GM23338 (cell line): ENCODE results near the gene RAET1G. TPM values are rescaled to one million over a fixed set of nuclear protein-coding genes. Genes with fewer than 3 reads are reported as not detected.

Source experiments
- ATAC-seq: fragments of 200-7000 bp; cut with Tn5 transposase; 3 replicates; pipeline ENCODE4 v1.9.1; 2020
- DNase-seq: peaks from one replicate; pipeline ENCODE4 v3.0.0-alpha.2; 2015; ENCODE audit warnings: low spot score
- H2AFZ ChIP-seq: fragments of 200-600 bp; sonication (generic); 2 replicates; pipeline ENCODE4 v1.8.0; 2016; ENCODE audit warnings: antibody characterized with exemption, mild to moderate bottlenecking, moderate library complexity
- H3F3A ChIP-seq: fragments of 200-600 bp; sonication (generic); replicated peaks from 2 replicates; pipeline ENCODE4 v1.8.0; 2017; ENCODE audit warnings: antibody characterized with exemption, mixed run types, low read depth
- H3K27ac ChIP-seq: fragments of 200-600 bp; sonication (generic); 2 replicates; pipeline ENCODE4 v1.6.1; 2016; ENCODE audit warnings: low read depth
- H3K27me3 ChIP-seq: fragments of 200-600 bp; sonication (generic); 2 replicates; pipeline ENCODE4 v1.8.0; 2016; ENCODE audit warnings: mild to moderate bottlenecking, mixed run types, moderate library complexity; ENCODE audit not compliant: insufficient read depth
- H3K36me3 ChIP-seq: fragments of 200-600 bp; sonication (generic); 2 replicates; pipeline ENCODE4 v1.8.0; 2016; ENCODE audit warnings: mild to moderate bottlenecking; ENCODE audit not compliant: insufficient read depth
- H3K4me1 ChIP-seq: fragments of 200-600 bp; sonication (generic); 2 replicates; pipeline ENCODE4 v1.8.0; 2016; ENCODE audit warnings: mild to moderate bottlenecking, moderate library complexity; ENCODE audit not compliant: insufficient read depth
- H3K4me2 ChIP-seq: fragments of 200-600 bp; sonication (generic); 2 replicates; pipeline ENCODE4 v1.7.1; 2017; ENCODE audit warnings: mixed run types
- H3K4me3 ChIP-seq: fragments of 200-600 bp; sonication (generic); 2 replicates; pipeline ENCODE4 v1.6.1; 2016; ENCODE audit warnings: mixed run types
- H3K79me2 ChIP-seq: fragments of 200-600 bp; sonication (generic); replicated peaks from 2 replicates; pipeline ENCODE4 v1.8.0; 2017; ENCODE audit warnings: mild to moderate bottlenecking; ENCODE audit not compliant: insufficient read depth
- H3K9me2 ChIP-seq: fragments of 200-600 bp; sonication (generic); 2 replicates; pipeline ENCODE4 v1.8.0; 2017; ENCODE audit not compliant: insufficient read depth
- H4K20me1 ChIP-seq: fragments of 200-600 bp; sonication (generic); replicated peaks from 2 replicates; pipeline ENCODE4 v1.8.0; 2017; ENCODE audit warnings: mild to moderate bottlenecking; ENCODE audit not compliant: insufficient read depth
- H3K27ac Mint-ChIP-seq: 2 replicates; pipeline ENCODE4 v1.8.0; 2020; ENCODE audit warnings: inconsistent platforms, mild to moderate bottlenecking, moderate library complexity, mixed read lengths
- H3K27me3 Mint-ChIP-seq: 3 replicates; pipeline ENCODE4 v1.8.0; 2022; ENCODE audit warnings: low read depth, mild to moderate bottlenecking, moderate library complexity, mixed read lengths, inconsistent platforms; ENCODE audit not compliant: insufficient read depth, poor library complexity
- H3K36me3 Mint-ChIP-seq: 3 replicates; pipeline ENCODE4 v1.8.0; 2021; ENCODE audit warnings: low read depth, mild to moderate bottlenecking, inconsistent platforms, moderate library complexity, mixed read lengths
- H3K4me1 Mint-ChIP-seq: 3 replicates; pipeline ENCODE4 v1.8.0; 2020; ENCODE audit warnings: mild to moderate bottlenecking, inconsistent platforms, mixed read lengths
- H3K4me3 Mint-ChIP-seq: 3 replicates; pipeline ENCODE4 v1.8.0; 2021; ENCODE audit warnings: moderate library complexity, mild to moderate bottlenecking, inconsistent platforms, mixed read lengths
- H3K9me3 Mint-ChIP-seq: 3 replicates; pipeline ENCODE4 v1.8.0; 2020; ENCODE audit warnings: moderate library complexity, mild to moderate bottlenecking, inconsistent platforms, mixed read lengths
- CREB1 ChIP-seq: fragments of 250-450 bp; sonication (Bioruptor Pico); IDR thresholded peaks from 2 replicates; pipeline ENCODE4 v1.5.0; 2020; ENCODE audit warnings: low read depth, mild to moderate bottlenecking, moderate library complexity
- EZH2 ChIP-seq: fragments of 200-600 bp; sonication (generic); IDR thresholded peaks from one replicate; pipeline ENCODE4 v1.8.0; 2017; ENCODE audit warnings: antibody characterized with exemption, mild to moderate bottlenecking, low read depth; ENCODE audit not compliant: unreplicated experiment
- EZH2phosphoT487 ChIP-seq: fragments of 200-600 bp; sonication (generic); IDR thresholded peaks from one replicate; pipeline ENCODE4 v1.8.1; 2018; ENCODE audit warnings: antibody characterized with exemption; ENCODE audit not compliant: unreplicated experiment
- JUNB ChIP-seq: IDR thresholded peaks from one replicate; pipeline ENCODE4 v1.6.1; 2016; ENCODE audit warnings: antibody characterized with exemption; ENCODE audit not compliant: unreplicated experiment
- NANOG ChIP-seq: IDR thresholded peaks from 2 replicates; pipeline ENCODE4 v1.6.1; 2016; ENCODE audit warnings: antibody characterized with exemption, borderline replicate concordance
- POLR2AphosphoS5 ChIP-seq: IDR thresholded peaks from 2 replicates; pipeline ENCODE4 v1.6.1; 2016; ENCODE audit warnings: antibody characterized with exemption, low read depth
- STAT1 ChIP-seq: IDR thresholded peaks from one replicate; pipeline ENCODE4 v1.6.1; 2016; ENCODE audit warnings: antibody characterized with exemption; ENCODE audit not compliant: unreplicated experiment
- ZNF114 ChIP-seq: fragments of 250-450 bp; sonication (Bioruptor Pico); IDR thresholded peaks from 2 replicates; pipeline ENCODE4 v1.5.0; 2020; ENCODE audit warnings: mild to moderate bottlenecking, moderate library complexity
- ZNF331 ChIP-seq: fragments of 250-450 bp; sonication (Bioruptor Pico); IDR thresholded peaks from 2 replicates; pipeline ENCODE4 v1.5.0; 2020; ENCODE audit warnings: low read depth, mild to moderate bottlenecking, moderate library complexity
- polyA plus RNA-seq: library from polyadenylated mRNA; unstranded; fragments of >200 nt; fragmentation: Nextera tagmentation; extraction: Ambion mirVana; gene quantifications from 2 replicates; pipeline ENCODE4 v1.2.1, GENCODE V29; 2016
- total RNA-seq: library from RNA; depleted of rRNA; stranded (reverse); fragments of >200 nt; shearing (Covaris generic); gene quantifications from 2 replicates; pipeline ENCODE4 v1.2.3, GENCODE V29; 2014
- TF ChIP-seq, protein P1 (sequence below): IDR thresholded peaks from one replicate; pipeline ENCODE4 v1.6.1; 2018; ENCODE audit warnings: antibody characterized with exemption; ENCODE audit not compliant: unreplicated experiment
- TF ChIP-seq, protein P2 (sequence below), 2 experiments: fragments of 200-600 bp in 1 of 2; sonication (generic) in 1 of 2; conservative IDR thresholded peaks; 2 replicates each; pipeline versions ENCODE4 v1.5.1 to v1.6.1; 2016 to 2017; ENCODE audit warnings: antibody characterized with exemption in 2 of 2, low read depth in 2 of 2, mild to moderate bottlenecking in 2 of 2, moderate library complexity in 1 of 2
- TF ChIP-seq, protein P3 (sequence below): fragments of 250-450 bp; sonication (Bioruptor Pico); IDR thresholded peaks from 2 replicates; pipeline ENCODE4 v1.5.0; 2020; ENCODE audit warnings: mild to moderate bottlenecking, moderate library complexity
- TF ChIP-seq, protein P4 (sequence below): IDR thresholded peaks from 2 replicates; pipeline ENCODE4 v1.6.1; 2016; ENCODE audit warnings: antibody characterized with exemption

RAET1G gene
- total and polyA plus RNA-seq, 2 experiments from 2014 or later = not detected

DNA sequence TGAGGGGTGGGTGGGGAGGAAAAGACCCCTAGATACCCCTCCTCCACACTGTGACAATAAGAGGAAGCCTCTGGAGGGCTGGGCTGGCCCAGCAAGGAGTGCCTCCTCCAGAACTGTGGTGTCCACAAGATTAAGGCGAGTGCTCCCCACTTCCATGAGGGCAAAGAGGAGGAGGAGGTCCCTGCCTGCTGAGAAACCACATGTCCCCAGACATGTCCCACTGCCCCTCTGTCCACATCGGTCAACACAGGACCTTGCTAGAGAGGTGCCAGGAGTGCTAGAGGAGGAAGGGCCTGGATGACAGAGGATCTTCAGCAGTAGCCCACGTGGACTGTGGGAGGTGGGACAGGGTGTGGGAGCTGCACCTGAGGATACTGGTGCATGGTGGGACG is 3.1 kb downstream of the RAET1G start:
- Histone ChIP-seq H3K27ac (no peak overlapping the region), H2AFZ (no peak overlapping the region), H3K36me3 (no peaks in the 10 kb centered on the region), H4K20me1 (no peaks in the 10 kb centered on the region), H3K4me1 (no peaks in the 10 kb centered on the region), H3F3A (0 out of 2 replicates have a peak, but pooled peaks cover 3% of the 10 kb centered on the region), H3K79me2 (no peaks in the 10 kb centered on the region), H3K9me2 (no peaks in the 10 kb centered on the region), H3K27me3 (peaks cover 54% of the 10 kb centered on the region), H3K4me2 (no peak overlapping the region), H3K4me3 (no peak overlapping the region)
- no peak overlapping the region for H3K27ac Mint-ChIP-seq
- no peak overlapping the region for H3K4me3 Mint-ChIP-seq
- peaks cover 6% of the 10 kb centered on the region; the same call in 2 of the 3 replicates for H3K4me1 Mint-ChIP-seq
- DNase-seq (no peak), ATAC-seq (no peak)
- TF ChIP-seq POLR2AphosphoS5 = no peak
- no peak for TF ChIP-seq STAT1
- TF ChIP-seq ZNF331 (CRISPR knock-in tag) = no peak
- no peak for TF ChIP-seq ZNF114
- TF ChIP-seq JUNB = no peak
- TF ChIP-seq NANOG = no peak
- TF ChIP-seq, protein P1, sequence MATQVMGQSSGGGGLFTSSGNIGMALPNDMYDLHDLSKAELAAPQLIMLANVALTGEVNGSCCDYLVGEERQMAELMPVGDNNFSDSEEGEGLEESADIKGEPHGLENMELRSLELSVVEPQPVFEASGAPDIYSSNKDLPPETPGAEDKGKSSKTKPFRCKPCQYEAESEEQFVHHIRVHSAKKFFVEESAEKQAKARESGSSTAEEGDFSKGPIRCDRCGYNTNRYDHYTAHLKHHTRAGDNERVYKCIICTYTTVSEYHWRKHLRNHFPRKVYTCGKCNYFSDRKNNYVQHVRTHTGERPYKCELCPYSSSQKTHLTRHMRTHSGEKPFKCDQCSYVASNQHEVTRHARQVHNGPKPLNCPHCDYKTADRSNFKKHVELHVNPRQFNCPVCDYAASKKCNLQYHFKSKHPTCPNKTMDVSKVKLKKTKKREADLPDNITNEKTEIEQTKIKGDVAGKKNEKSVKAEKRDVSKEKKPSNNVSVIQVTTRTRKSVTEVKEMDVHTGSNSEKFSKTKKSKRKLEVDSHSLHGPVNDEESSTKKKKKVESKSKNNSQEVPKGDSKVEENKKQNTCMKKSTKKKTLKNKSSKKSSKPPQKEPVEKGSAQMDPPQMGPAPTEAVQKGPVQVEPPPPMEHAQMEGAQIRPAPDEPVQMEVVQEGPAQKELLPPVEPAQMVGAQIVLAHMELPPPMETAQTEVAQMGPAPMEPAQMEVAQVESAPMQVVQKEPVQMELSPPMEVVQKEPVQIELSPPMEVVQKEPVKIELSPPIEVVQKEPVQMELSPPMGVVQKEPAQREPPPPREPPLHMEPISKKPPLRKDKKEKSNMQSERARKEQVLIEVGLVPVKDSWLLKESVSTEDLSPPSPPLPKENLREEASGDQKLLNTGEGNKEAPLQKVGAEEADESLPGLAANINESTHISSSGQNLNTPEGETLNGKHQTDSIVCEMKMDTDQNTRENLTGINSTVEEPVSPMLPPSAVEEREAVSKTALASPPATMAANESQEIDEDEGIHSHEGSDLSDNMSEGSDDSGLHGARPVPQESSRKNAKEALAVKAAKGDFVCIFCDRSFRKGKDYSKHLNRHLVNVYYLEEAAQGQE = no peak
- no peak for TF ChIP-seq EZH2phosphoT487
- TF ChIP-seq EZH2 = no peak
- no peak for TF ChIP-seq CREB1
- TF ChIP-seq, protein P2, sequence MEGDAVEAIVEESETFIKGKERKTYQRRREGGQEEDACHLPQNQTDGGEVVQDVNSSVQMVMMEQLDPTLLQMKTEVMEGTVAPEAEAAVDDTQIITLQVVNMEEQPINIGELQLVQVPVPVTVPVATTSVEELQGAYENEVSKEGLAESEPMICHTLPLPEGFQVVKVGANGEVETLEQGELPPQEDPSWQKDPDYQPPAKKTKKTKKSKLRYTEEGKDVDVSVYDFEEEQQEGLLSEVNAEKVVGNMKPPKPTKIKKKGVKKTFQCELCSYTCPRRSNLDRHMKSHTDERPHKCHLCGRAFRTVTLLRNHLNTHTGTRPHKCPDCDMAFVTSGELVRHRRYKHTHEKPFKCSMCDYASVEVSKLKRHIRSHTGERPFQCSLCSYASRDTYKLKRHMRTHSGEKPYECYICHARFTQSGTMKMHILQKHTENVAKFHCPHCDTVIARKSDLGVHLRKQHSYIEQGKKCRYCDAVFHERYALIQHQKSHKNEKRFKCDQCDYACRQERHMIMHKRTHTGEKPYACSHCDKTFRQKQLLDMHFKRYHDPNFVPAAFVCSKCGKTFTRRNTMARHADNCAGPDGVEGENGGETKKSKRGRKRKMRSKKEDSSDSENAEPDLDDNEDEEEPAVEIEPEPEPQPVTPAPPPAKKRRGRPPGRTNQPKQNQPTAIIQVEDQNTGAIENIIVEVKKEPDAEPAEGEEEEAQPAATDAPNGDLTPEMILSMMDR (conservative IDR thresholded peaks at IDR 0.05; ENCODE audit: low read depth in 2 of 2) = no peak
- TF ChIP-seq, protein P3, sequence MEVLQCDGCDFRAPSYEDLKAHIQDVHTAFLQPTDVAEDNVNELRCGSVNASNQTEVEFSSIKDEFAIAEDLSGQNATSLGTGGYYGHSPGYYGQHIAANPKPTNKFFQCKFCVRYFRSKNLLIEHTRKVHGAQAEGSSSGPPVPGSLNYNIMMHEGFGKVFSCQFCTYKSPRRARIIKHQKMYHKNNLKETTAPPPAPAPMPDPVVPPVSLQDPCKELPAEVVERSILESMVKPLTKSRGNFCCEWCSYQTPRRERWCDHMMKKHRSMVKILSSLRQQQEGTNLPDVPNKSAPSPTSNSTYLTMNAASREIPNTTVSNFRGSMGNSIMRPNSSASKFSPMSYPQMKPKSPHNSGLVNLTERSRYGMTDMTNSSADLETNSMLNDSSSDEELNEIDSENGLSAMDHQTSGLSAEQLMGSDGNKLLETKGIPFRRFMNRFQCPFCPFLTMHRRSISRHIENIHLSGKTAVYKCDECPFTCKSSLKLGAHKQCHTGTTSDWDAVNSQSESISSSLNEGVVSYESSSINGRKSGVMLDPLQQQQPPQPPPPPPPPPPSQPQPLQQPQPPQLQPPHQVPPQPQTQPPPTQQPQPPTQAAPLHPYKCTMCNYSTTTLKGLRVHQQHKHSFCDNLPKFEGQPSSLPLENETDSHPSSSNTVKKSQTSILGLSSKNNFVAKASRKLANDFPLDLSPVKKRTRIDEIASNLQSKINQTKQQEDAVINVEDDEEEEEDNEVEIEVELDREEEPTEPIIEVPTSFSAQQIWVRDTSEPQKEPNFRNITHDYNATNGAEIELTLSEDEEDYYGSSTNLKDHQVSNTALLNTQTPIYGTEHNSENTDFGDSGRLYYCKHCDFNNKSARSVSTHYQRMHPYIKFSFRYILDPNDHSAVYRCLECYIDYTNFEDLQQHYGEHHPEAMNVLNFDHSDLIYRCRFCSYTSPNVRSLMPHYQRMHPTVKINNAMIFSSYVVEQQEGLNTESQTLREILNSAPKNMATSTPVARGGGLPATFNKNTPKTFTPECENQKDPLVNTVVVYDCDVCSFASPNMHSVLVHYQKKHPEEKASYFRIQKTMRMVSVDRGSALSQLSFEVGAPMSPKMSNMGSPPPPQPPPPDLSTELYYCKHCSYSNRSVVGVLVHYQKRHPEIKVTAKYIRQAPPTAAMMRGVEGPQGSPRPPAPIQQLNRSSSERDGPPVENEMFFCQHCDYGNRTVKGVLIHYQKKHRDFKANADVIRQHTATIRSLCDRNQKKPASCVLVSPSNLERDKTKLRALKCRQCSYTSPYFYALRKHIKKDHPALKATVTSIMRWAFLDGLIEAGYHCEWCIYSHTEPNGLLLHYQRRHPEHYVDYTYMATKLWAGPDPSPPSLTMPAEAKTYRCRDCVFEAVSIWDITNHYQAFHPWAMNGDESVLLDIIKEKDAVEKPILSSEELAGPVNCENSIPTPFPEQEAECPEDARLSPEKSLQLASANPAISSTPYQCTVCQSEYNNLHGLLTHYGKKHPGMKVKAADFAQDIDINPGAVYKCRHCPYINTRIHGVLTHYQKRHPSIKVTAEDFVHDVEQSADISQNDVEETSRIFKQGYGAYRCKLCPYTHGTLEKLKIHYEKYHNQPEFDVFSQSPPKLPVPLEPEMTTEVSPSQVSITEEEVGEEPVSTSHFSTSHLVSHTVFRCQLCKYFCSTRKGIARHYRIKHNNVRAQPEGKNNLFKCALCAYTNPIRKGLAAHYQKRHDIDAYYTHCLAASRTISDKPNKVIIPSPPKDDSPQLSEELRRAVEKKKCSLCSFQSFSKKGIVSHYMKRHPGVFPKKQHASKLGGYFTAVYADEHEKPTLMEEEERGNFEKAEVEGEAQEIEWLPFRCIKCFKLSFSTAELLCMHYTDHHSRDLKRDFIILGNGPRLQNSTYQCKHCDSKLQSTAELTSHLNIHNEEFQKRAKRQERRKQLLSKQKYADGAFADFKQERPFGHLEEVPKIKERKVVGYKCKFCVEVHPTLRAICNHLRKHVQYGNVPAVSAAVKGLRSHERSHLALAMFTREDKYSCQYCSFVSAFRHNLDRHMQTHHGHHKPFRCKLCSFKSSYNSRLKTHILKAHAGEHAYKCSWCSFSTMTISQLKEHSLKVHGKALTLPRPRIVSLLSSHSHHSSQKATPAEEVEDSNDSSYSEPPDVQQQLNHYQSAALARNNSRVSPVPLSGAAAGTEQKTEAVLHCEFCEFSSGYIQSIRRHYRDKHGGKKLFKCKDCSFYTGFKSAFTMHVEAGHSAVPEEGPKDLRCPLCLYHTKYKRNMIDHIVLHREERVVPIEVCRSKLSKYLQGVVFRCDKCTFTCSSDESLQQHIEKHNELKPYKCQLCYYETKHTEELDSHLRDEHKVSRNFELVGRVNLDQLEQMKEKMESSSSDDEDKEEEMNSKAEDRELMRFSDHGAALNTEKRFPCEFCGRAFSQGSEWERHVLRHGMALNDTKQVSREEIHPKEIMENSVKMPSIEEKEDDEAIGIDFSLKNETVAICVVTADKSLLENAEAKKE (CRISPR knock-in tag) = no peak
- TF ChIP-seq, protein P4, sequence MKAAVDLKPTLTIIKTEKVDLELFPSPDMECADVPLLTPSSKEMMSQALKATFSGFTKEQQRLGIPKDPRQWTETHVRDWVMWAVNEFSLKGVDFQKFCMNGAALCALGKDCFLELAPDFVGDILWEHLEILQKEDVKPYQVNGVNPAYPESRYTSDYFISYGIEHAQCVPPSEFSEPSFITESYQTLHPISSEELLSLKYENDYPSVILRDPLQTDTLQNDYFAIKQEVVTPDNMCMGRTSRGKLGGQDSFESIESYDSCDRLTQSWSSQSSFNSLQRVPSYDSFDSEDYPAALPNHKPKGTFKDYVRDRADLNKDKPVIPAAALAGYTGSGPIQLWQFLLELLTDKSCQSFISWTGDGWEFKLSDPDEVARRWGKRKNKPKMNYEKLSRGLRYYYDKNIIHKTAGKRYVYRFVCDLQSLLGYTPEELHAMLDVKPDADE = no peak
- peaks cover 61% of the 10 kb centered on the region for H3K27me3 Mint-ChIP-seq
- H3K9me3 Mint-ChIP-seq = peaks cover 4% of the 10 kb centered on the region; the same call in 1 of the 3 replicates
- H3K36me3 Mint-ChIP-seq = no peaks in the 10 kb centered on the region
